Neural progenitor cell (in vitro differentiated cells): ENCODE results near the gene LDB3. TPM values are rescaled to one million over a fixed set of nuclear protein-coding genes. Genes with fewer than 3 reads are reported as not detected.

Experiments
- DNase-seq: peaks from one replicate; pipeline ENCODE4 v3.0.0-alpha.2; 2016; ENCODE audit warnings: low spot score
- H2AFZ ChIP-seq: fragments of 200-600 bp; sonication (generic); replicated peaks from 2 replicates; pipeline ENCODE4 v1.6.1; 2016; ENCODE audit warnings: antibody characterized with exemption
- H3F3A ChIP-seq: fragments of 200-600 bp; sonication (generic); 2 replicates; pipeline ENCODE4 v1.6.1; 2016; ENCODE audit warnings: antibody characterized with exemption, low read depth
- H3K27ac ChIP-seq: fragments of 200-600 bp; sonication (generic); 2 replicates; pipeline ENCODE4 v1.5.1; 2016; ENCODE audit warnings: mild to moderate bottlenecking
- H3K27me3 ChIP-seq: fragments of 200-600 bp; sonication (generic); 2 replicates; pipeline ENCODE4 v1.6.1; 2016; ENCODE audit warnings: mild to moderate bottlenecking, moderate library complexity
- H3K36me3 ChIP-seq: fragments of 200-600 bp; sonication (generic); 2 replicates; pipeline ENCODE4 v1.5.1; 2016
- H3K4me1 ChIP-seq: fragments of 200-600 bp; sonication (generic); 2 replicates; pipeline ENCODE4 v1.6.1; 2016; ENCODE audit warnings: mixed run types
- H3K4me2 ChIP-seq: fragments of 200-600 bp; sonication (generic); 2 replicates; pipeline ENCODE4 v1.6.1; 2016
- H3K4me3 ChIP-seq: fragments of 200-600 bp; sonication (generic); 2 replicates; pipeline ENCODE4 v1.5.1; 2016
- H3K79me2 ChIP-seq: fragments of 200-600 bp; sonication (generic); 2 replicates; pipeline ENCODE4 v1.6.1; 2016; ENCODE audit warnings: low read depth
- H3K9ac ChIP-seq: fragments of 200-600 bp; sonication (generic); 2 replicates; pipeline ENCODE4 v1.6.1; 2016
- H3K9me3 ChIP-seq: fragments of 200-600 bp; sonication (generic); 2 replicates; pipeline ENCODE4 v1.5.1; 2016; ENCODE audit warnings: low read depth
- H4K20me1 ChIP-seq: fragments of 200-600 bp; sonication (generic); 2 replicates; pipeline ENCODE4 v1.6.1; 2016; ENCODE audit warnings: low read depth
- H3K27ac Mint-ChIP-seq: 3 replicates; pipeline ENCODE4 v1.8.0; 2021; ENCODE audit warnings: mixed read lengths
- H3K27me3 Mint-ChIP-seq: 2 replicates; pipeline ENCODE4 v1.8.0; 2022; ENCODE audit warnings: low read depth, mild to moderate bottlenecking, inconsistent platforms, moderate library complexity, mixed read lengths; ENCODE audit not compliant: insufficient read depth
- H3K36me3 Mint-ChIP-seq: 3 replicates; pipeline ENCODE4 v1.8.0; 2021; ENCODE audit warnings: mixed read lengths
- H3K4me1 Mint-ChIP-seq: 3 replicates; pipeline ENCODE4 v1.8.0; 2021; ENCODE audit warnings: mixed read lengths
- H3K4me3 Mint-ChIP-seq: 3 replicates; pipeline ENCODE4 v1.8.0; 2021; ENCODE audit warnings: mild to moderate bottlenecking, moderate library complexity, mixed read lengths
- H3K9me3 Mint-ChIP-seq: 3 replicates; pipeline ENCODE4 v1.8.0; 2020; ENCODE audit warnings: mixed read lengths
- EZH2 ChIP-seq: fragments of 200-600 bp; sonication (generic); IDR thresholded peaks from 2 replicates; pipeline ENCODE4 v1.6.1; 2017; ENCODE audit warnings: antibody characterized with exemption, mild to moderate bottlenecking, moderate library complexity
- EZH2phosphoT487 ChIP-seq: fragments of 200-600 bp; sonication (generic); IDR thresholded peaks from 2 replicates; pipeline ENCODE4 v1.6.1; 2017; ENCODE audit warnings: antibody characterized with exemption
- total RNA-seq: library from RNA; depleted of rRNA; stranded (reverse); fragments of >200 nt; gene quantifications from 2 replicates; pipeline ENCODE4 v1.2.3, GENCODE V29; 2015; ENCODE audit warnings: low replicate concordance
- TF ChIP-seq, protein P1 (sequence below): fragments of 200-600 bp; sonication (generic); IDR thresholded peaks from 2 replicates; pipeline ENCODE4 v1.5.1; 2017; ENCODE audit warnings: antibody characterized with exemption, mild to moderate bottlenecking

Gene LDB3
- total RNA-seq, 1 donor from 2014 or later: not detected

DNA sequence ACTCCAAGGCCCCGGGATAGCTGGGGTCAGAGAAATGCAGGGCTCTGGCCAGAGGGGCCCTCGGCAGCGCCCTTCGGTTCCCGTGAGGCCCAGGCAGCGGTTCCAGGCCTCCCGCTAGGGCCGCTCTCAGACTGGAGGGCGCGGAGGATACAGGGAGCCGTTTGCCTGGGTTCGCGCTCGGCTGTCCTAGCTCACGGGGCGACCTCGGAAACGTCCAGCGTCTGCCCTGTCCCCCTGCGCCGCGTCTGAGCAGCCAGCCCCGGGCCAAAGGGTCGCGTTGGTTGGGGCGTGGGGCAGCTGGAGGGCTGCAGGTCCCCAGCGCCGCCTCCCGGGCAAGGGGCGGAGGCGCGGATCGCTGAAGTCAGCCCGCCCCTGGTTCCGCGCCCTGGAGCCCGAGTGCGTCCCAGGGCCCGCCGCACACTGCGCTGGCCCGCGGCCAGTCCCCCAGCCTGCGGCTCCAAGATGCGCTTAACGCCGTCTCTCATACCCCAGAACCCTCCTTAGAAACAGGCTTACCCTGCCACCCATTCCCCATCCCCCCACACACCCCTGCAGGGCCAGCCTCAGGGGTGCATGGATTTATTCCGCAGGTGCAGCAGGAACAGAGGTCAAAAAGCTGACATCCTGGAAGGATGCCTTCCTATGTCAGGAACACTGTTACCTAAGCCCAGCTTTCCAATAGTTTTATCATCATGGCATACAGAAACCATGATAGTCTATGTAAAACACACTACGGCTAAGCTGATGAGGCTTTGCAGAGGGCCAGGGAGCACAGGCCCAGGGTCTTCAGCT is 36.1 kb upstream of the LDB3 start:
- peak overlapping the region; percentile 47 for H3K4me3 ChIP-seq
- peaks cover 3% of the 10 kb centered on the region for H3K4me1 ChIP-seq
- H3K4me1 Mint-ChIP-seq: peaks cover 4% of the 10 kb centered on the region
- H3K27ac ChIP-seq: no peak overlapping the region
- peak overlapping the region; percentile 82 for H3K4me3 Mint-ChIP-seq
- peaks cover 49% of the 10 kb centered on the region for H3K27me3 ChIP-seq
- no peaks in the 10 kb centered on the region for H4K20me1 ChIP-seq
- H3K27ac Mint-ChIP-seq: peak overlapping the region; percentile 81
- H3K9me3 Mint-ChIP-seq: no peaks in the 10 kb centered on the region
- H3F3A ChIP-seq: peaks cover 9% of the 10 kb centered on the region
- H2AFZ ChIP-seq: peak overlapping the region; percentile 99
- TF ChIP-seq EZH2phosphoT487: no peak
- TF ChIP-seq EZH2: no peak
- TF ChIP-seq, protein P1, sequence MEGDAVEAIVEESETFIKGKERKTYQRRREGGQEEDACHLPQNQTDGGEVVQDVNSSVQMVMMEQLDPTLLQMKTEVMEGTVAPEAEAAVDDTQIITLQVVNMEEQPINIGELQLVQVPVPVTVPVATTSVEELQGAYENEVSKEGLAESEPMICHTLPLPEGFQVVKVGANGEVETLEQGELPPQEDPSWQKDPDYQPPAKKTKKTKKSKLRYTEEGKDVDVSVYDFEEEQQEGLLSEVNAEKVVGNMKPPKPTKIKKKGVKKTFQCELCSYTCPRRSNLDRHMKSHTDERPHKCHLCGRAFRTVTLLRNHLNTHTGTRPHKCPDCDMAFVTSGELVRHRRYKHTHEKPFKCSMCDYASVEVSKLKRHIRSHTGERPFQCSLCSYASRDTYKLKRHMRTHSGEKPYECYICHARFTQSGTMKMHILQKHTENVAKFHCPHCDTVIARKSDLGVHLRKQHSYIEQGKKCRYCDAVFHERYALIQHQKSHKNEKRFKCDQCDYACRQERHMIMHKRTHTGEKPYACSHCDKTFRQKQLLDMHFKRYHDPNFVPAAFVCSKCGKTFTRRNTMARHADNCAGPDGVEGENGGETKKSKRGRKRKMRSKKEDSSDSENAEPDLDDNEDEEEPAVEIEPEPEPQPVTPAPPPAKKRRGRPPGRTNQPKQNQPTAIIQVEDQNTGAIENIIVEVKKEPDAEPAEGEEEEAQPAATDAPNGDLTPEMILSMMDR: peak; percentile 58
- peak overlapping the region; percentile 84 for H3K4me2 ChIP-seq
- no peaks in the 10 kb centered on the region for H3K36me3 Mint-ChIP-seq
- no peak overlapping the region for H3K9ac ChIP-seq
- H3K27me3 Mint-ChIP-seq: peaks cover 2% of the 10 kb centered on the region
- H3K79me2 ChIP-seq: no peaks in the 10 kb centered on the region
- no peaks in the 10 kb centered on the region for H3K9me3 ChIP-seq
- H3K36me3 ChIP-seq: no peaks in the 10 kb centered on the region
- peak; percentile 91 for DNase-seq

DNA sequence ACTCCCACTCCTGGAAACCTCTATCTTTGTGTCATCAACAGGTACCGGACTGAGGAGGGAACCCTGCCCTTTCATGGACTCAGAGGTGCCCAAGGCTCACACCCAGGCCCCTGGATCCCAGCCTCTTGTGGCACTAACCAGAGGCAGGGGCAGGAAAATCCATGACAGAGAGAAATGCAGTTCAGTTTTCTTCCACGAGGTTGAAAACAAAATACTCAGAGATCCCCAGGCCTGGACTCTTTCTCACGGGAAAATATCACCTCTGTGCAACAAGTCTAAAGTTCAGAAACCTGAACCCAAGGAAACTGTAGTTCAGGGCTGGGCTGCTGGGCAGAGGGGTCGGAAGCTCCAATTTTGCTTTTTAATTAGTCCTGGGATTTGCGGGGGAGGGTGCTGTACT is 35.4 kb upstream of the LDB3 start:
- Histone ChIP-seq H2AFZ (peak overlapping the region; percentile 99), H3K27me3 (peaks cover 49% of the 10 kb centered on the region), H4K20me1 (no peaks in the 10 kb centered on the region), H3K4me3 (no peak overlapping the region), H3K9ac (no peak overlapping the region), H3K27ac (no peak overlapping the region), H3K4me2 (no peak overlapping the region), H3K9me3 (no peaks in the 10 kb centered on the region), H3K36me3 (no peaks in the 10 kb centered on the region), H3K4me1 (peaks cover 3% of the 10 kb centered on the region), H3K79me2 (no peaks in the 10 kb centered on the region), H3F3A (peaks cover 9% of the 10 kb centered on the region)
- Mint-ChIP-seq H3K4me1 (peaks cover 4% of the 10 kb centered on the region), H3K27ac (no peak overlapping the region), H3K36me3 (no peaks in the 10 kb centered on the region), H3K9me3 (no peaks in the 10 kb centered on the region), H3K4me3 (no peak overlapping the region), H3K27me3 (peaks cover 2% of the 10 kb centered on the region)
- DNase-seq: no peak
- TF ChIP-seq EZH2 (no peak), EZH2phosphoT487 (no peak)

DNA sequence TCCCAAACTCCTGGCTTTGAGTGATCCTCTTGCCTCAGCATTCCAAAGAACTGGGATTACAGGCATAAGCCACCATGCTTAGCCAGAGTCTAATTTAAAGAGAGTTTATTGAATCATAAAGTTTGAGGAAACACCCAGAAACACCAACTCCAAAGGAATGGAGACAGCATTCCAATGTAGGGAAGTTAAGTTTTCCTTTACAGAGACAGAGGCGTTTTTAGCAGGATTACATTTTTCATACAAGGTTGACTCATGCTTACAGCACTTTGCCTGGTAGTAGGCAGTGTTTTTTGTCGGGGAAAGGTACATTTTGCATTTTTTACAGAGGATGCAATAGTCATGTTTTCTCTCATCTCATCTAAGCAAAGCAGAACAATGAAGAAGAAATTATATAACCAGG is 32.9 kb upstream of the LDB3 start:
- no peaks in the 10 kb centered on the region for H3K79me2 ChIP-seq
- no peaks in the 10 kb centered on the region for H3K9me3 ChIP-seq
- no peak overlapping the region for H3K27ac Mint-ChIP-seq
- H3K36me3 Mint-ChIP-seq: no peaks in the 10 kb centered on the region
- DNase-seq: no peak
- no peaks in the 10 kb centered on the region for H3K9me3 Mint-ChIP-seq
- no peak overlapping the region for H3K9ac ChIP-seq
- H3F3A ChIP-seq: peaks cover 9% of the 10 kb centered on the region
- H3K27me3 Mint-ChIP-seq: peaks cover 2% of the 10 kb centered on the region
- no peaks in the 10 kb centered on the region for H4K20me1 ChIP-seq
- H3K27ac ChIP-seq: no peak overlapping the region
- H3K4me1 Mint-ChIP-seq: peaks cover 4% of the 10 kb centered on the region
- no peak overlapping the region for H3K4me3 Mint-ChIP-seq
- no peak overlapping the region for H3K4me3 ChIP-seq
- H2AFZ ChIP-seq: no peak overlapping the region
- no peak overlapping the region for H3K4me2 ChIP-seq
- peaks cover 3% of the 10 kb centered on the region for H3K4me1 ChIP-seq
- no peaks in the 10 kb centered on the region for H3K36me3 ChIP-seq
- peaks cover 45% of the 10 kb centered on the region for H3K27me3 ChIP-seq
- TF ChIP-seq, protein P1: no peak

DNA sequence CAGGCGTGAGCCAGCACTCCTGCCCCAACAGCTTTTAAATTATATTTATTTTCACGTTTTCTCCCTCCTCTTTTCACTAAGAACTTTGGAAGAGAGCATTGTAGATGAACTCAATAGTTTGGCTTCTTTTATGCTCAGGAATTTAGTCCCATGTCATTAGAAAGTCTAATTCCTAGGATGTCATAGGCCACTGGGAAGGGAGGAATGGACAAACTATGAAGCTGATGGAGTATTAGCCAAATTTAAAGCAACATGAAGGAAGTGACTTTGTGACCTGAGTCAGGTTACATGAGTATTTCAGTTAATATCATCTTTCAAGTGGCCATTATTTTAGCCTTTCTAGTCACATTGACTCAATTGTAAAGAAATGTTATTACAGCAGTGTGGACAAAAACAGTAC is 32.0 kb upstream of the LDB3 start:
- DNase-seq: no peak
- Mint-ChIP-seq H3K4me1 (peaks cover 4% of the 10 kb centered on the region), H3K27me3 (peaks cover 2% of the 10 kb centered on the region), H3K9me3 (no peaks in the 10 kb centered on the region), H3K27ac (no peak overlapping the region), H3K4me3 (no peak overlapping the region), H3K36me3 (no peaks in the 10 kb centered on the region)
- no peak for TF ChIP-seq EZH2phosphoT487
- TF ChIP-seq, protein P1: no peak
- no peak for TF ChIP-seq EZH2
- no peak overlapping the region for H3K4me2 ChIP-seq
- no peaks in the 10 kb centered on the region for H3K36me3 ChIP-seq
- no peak overlapping the region for H3K27ac ChIP-seq
- no peaks in the 10 kb centered on the region for H3K79me2 ChIP-seq
- peaks cover 36% of the 10 kb centered on the region for H3K27me3 ChIP-seq
- H3K9ac ChIP-seq: no peak overlapping the region
- H3K9me3 ChIP-seq: no peaks in the 10 kb centered on the region
- no peak overlapping the region for H2AFZ ChIP-seq
- peaks cover 3% of the 10 kb centered on the region for H3K4me1 ChIP-seq
- H3F3A ChIP-seq: peaks cover 9% of the 10 kb centered on the region
- H4K20me1 ChIP-seq: no peaks in the 10 kb centered on the region
- no peak overlapping the region for H3K4me3 ChIP-seq
